ENCODE data around the gene ERF.
"Not testable (repeated sequence)": the region's sequence is repeated elsewhere in the genome, so short reads cannot be mapped to it uniquely, and the experiment has no call there.

ERF gene

GRCh38 chr19:42266928-42267603 lies 12.1 kb upstream of the ERF start:
- not testable (repeated sequence) for H3K27me3 ChIP-seq (ENCODE audit: insufficient read depth, low read length); H3K27ac ChIP-seq (ENCODE audit: low read depth, low read length); H3K9me3 ChIP-seq (ENCODE audit: insufficient read depth, low read depth, low read length); H3K9ac ChIP-seq (ENCODE audit: low read depth, low read length); H3K36me3 ChIP-seq (ENCODE audit: insufficient read depth, low read length)
- Histone ChIP-seq H3K4me1 (ENCODE audit: insufficient read depth, low read length) (peaks cover 13% of the 10 kb centered on the region; the same call in 1 of the 2 replicates), H3K4me3 (ENCODE audit: low read length) (peak overlapping the region; percentile 84)
- 94% methylated on average over 20 of the region's 25 CpGs for WGBS

GRCh38 chr19:42266105-42266504 lies 11.2 kb upstream of the ERF start:
- H3K4me3 ChIP-seq (ENCODE audit: low read length); H3K9me3 ChIP-seq (ENCODE audit: insufficient read depth, low read depth, low read length); H3K27ac ChIP-seq (ENCODE audit: low read depth, low read length); H3K9ac ChIP-seq (ENCODE audit: low read depth, low read length); H3K27me3 ChIP-seq (ENCODE audit: insufficient read depth, low read length); H3K36me3 ChIP-seq (ENCODE audit: insufficient read depth, low read length): not testable (repeated sequence)
- WGBS: 96% methylated on average over 3 of the region's 4 CpGs
- peaks cover 13% of the 10 kb centered on the region; the same call in 1 of the 2 replicates for H3K4me1 ChIP-seq (ENCODE audit: insufficient read depth, low read length)

GRCh38 chr19:42261763-42262162 lies 6.8 kb upstream of the ERF start:
- H3K27me3 ChIP-seq (ENCODE audit: insufficient read depth, low read length): 0 out of 2 replicates have a peak, but pooled peaks cover 2% of the 10 kb centered on the region
- 84% methylated on average over 3 of the region's 3 CpGs for WGBS
- H3K36me3 ChIP-seq (ENCODE audit: insufficient read depth, low read length): no peaks in the 10 kb centered on the region
- no peak overlapping the region for H3K4me3 ChIP-seq (ENCODE audit: low read length)
- H3K9me3 ChIP-seq (ENCODE audit: insufficient read depth, low read depth, low read length): no peaks in the 10 kb centered on the region
- no peaks in the 10 kb centered on the region for H3K4me1 ChIP-seq (ENCODE audit: insufficient read depth, low read length)
- no peak overlapping the region for H3K27ac ChIP-seq (ENCODE audit: low read depth, low read length)
- H3K9ac ChIP-seq (ENCODE audit: low read depth, low read length): no peak overlapping the region

- H3K9ac ChIP-seq (ENCODE audit: low read depth, low read length); H3K4me3 ChIP-seq (ENCODE audit: low read length); H3K9me3 ChIP-seq (ENCODE audit: insufficient read depth, low read depth, low read length); H3K27me3 ChIP-seq (ENCODE audit: insufficient read depth, low read length); H3K36me3 ChIP-seq (ENCODE audit: insufficient read depth, low read length); H3K4me1 ChIP-seq (ENCODE audit: insufficient read depth, low read length); H3K27ac ChIP-seq (ENCODE audit: low read depth, low read length): not testable (repeated sequence)
- 92% methylated on average over 3 of the region's 3 CpGs for WGBS
Measured at GRCh38 chr19:42257842-42258241, 2.9 kb upstream of the ERF start.

GRCh38 chr19:42255766-42256745 lies 1.1 kb upstream of the ERF start:
- peak overlapping the region; percentile 62; the same call in 1 of the 2 replicates for H3K27ac ChIP-seq (ENCODE audit: low read depth, low read length)
- H3K9me3 ChIP-seq (ENCODE audit: insufficient read depth, low read depth, low read length): no peaks in the 10 kb centered on the region
- peak overlapping the region; percentile 93 for H3K4me3 ChIP-seq (ENCODE audit: low read length)
- no peaks in the 10 kb centered on the region for H3K27me3 ChIP-seq (ENCODE audit: insufficient read depth, low read length)
- no peaks in the 10 kb centered on the region for H3K36me3 ChIP-seq (ENCODE audit: insufficient read depth, low read length)
- WGBS: 14% methylated on average over 38 of the region's 38 CpGs
- H3K9ac ChIP-seq (ENCODE audit: low read depth, low read length): peak overlapping the region; percentile 5; the same call in 1 of the 2 replicates
- peaks cover 22% of the 10 kb centered on the region for H3K4me1 ChIP-seq (ENCODE audit: insufficient read depth, low read length)

GRCh38 chr19:42254089-42254849 lies 659 bp downstream of the ERF start:
- Histone ChIP-seq H3K9ac (ENCODE audit: low read depth, low read length) (peak overlapping the region; percentile 90), H3K27me3 (ENCODE audit: insufficient read depth, low read length) (no peaks in the 10 kb centered on the region), H3K4me1 (ENCODE audit: insufficient read depth, low read length) (peaks cover 22% of the 10 kb centered on the region), H3K4me3 (ENCODE audit: low read length) (peak overlapping the region; percentile 93), H3K27ac (ENCODE audit: low read depth, low read length) (peak overlapping the region; percentile 99), H3K9me3 (ENCODE audit: insufficient read depth, low read depth, low read length) (no peaks in the 10 kb centered on the region), H3K36me3 (ENCODE audit: insufficient read depth, low read length) (peaks cover 11% of the 10 kb centered on the region)
- under 1% methylated on average over 66 of the region's 70 CpGs for WGBS

- Histone ChIP-seq H3K27me3 (ENCODE audit: insufficient read depth, low read length) (no peaks in the 10 kb centered on the region), H3K4me1 (ENCODE audit: insufficient read depth, low read length) (peaks cover 22% of the 10 kb centered on the region), H3K4me3 (ENCODE audit: low read length) (peak overlapping the region; percentile 93), H3K27ac (ENCODE audit: low read depth, low read length) (peak overlapping the region; percentile 99), H3K9me3 (ENCODE audit: insufficient read depth, low read depth, low read length) (no peaks in the 10 kb centered on the region), H3K36me3 (ENCODE audit: insufficient read depth, low read length) (peaks cover 12% of the 10 kb centered on the region), H3K9ac (ENCODE audit: low read depth, low read length) (peak overlapping the region; percentile 90)
- WGBS: under 1% methylated on average over 29 of the region's 71 CpGs
Measured at GRCh38 chr19:42253245-42254088, 1.5 kb downstream of the ERF start.

GRCh38 chr19:42252365-42253244 lies 2.3 kb downstream of the ERF start:
- H3K9ac ChIP-seq (ENCODE audit: low read depth, low read length): peak overlapping the region; percentile 87
- peak overlapping the region; percentile 98 for H3K27ac ChIP-seq (ENCODE audit: low read depth, low read length)
- H3K9me3 ChIP-seq (ENCODE audit: insufficient read depth, low read depth, low read length): no peaks in the 10 kb centered on the region
- H3K27me3 ChIP-seq (ENCODE audit: insufficient read depth, low read length): no peaks in the 10 kb centered on the region
- WGBS: 22% methylated on average over 24 of the region's 27 CpGs
- H3K36me3 ChIP-seq (ENCODE audit: insufficient read depth, low read length): peaks cover 12% of the 10 kb centered on the region
- peaks cover 22% of the 10 kb centered on the region for H3K4me1 ChIP-seq (ENCODE audit: insufficient read depth, low read length)
- peak overlapping the region; percentile 90 for H3K4me3 ChIP-seq (ENCODE audit: low read length)

GRCh38 chr19:42251572-42252358 lies 3.2 kb downstream of the ERF start:
- H3K27ac ChIP-seq (ENCODE audit: low read depth, low read length): no peak overlapping the region
- 85% methylated on average over 4 of the region's 4 CpGs for WGBS
- peak overlapping the region; percentile 90 for H3K4me3 ChIP-seq (ENCODE audit: low read length)
- H3K9me3 ChIP-seq (ENCODE audit: insufficient read depth, low read depth, low read length): no peaks in the 10 kb centered on the region
- H3K9ac ChIP-seq (ENCODE audit: low read depth, low read length): 0 out of 2 replicates have a peak overlapping the region, but pooled peaks have one; percentile 20
- no peaks in the 10 kb centered on the region for H3K27me3 ChIP-seq (ENCODE audit: insufficient read depth, low read length)
- H3K4me1 ChIP-seq (ENCODE audit: insufficient read depth, low read length): peaks cover 22% of the 10 kb centered on the region
- H3K36me3 ChIP-seq (ENCODE audit: insufficient read depth, low read length): peaks cover 12% of the 10 kb centered on the region
